DND-41 (cell line): Measurements from ENCODE around the gene MTO1.
"Not testable (repeated sequence)": the region's sequence is repeated elsewhere in the genome, so short reads cannot be mapped to it uniquely, and the experiment has no call there.

Experiments
- ATAC-seq: fragments of 200-7000 bp; cut with Tn5 transposase; 3 replicates; pipeline ENCODE4 v1.9.1; 2021; ENCODE audit warnings: low read depth; ENCODE audit not compliant: insufficient read depth
- DNase-seq: peaks from one replicate; pipeline ENCODE4 v3.0.0-alpha.2; 2020
- H2AFZ ChIP-seq: 2 replicates; pipeline ENCODE4 v1.6.0; 2012; ENCODE audit warnings: low read depth, low read length
- H3K27ac ChIP-seq: 2 replicates; pipeline ENCODE4 v1.5.1; 2012; ENCODE audit warnings: low read length, inconsistent platforms
- H3K27me3 ChIP-seq: fragments of 200-600 bp; sonication (generic); 2 replicates; pipeline ENCODE4 v1.6.0; 2012; ENCODE audit warnings: low read length, mild to moderate bottlenecking, inconsistent platforms; ENCODE audit not compliant: insufficient read depth, poor library complexity
- H3K36me3 ChIP-seq: 2 replicates; pipeline ENCODE4 v1.5.1; 2012; ENCODE audit warnings: low read length, inconsistent platforms; ENCODE audit not compliant: insufficient read depth
- H3K4me1 ChIP-seq: 2 replicates; pipeline ENCODE4 v1.5.1; 2012; ENCODE audit warnings: mild to moderate bottlenecking, low read length; ENCODE audit not compliant: insufficient read depth
- H3K4me2 ChIP-seq: 2 replicates; pipeline ENCODE4 v1.6.0; 2012; ENCODE audit warnings: mild to moderate bottlenecking, moderate library complexity, low read length, inconsistent platforms; ENCODE audit not compliant: insufficient read depth
- H3K4me3 ChIP-seq, 2 experiments: fragments of 200-600 bp in 1 of 2; shearing (Covaris generic) in 1 of 2; 2 replicates each; pipeline ENCODE4 v1.5.1; 2012 to 2016; ENCODE audit warnings: inconsistent platforms in 2 of 2, low read length in 2 of 2, mild to moderate bottlenecking in 2 of 2, low read depth in 1 of 2, moderate library complexity in 1 of 2
- H3K79me2 ChIP-seq: 2 replicates; pipeline ENCODE4 v1.6.0; 2012; ENCODE audit warnings: low read length, inconsistent platforms; ENCODE audit not compliant: insufficient read depth
- H3K9ac ChIP-seq: 2 replicates; pipeline ENCODE4 v1.6.0; 2012; ENCODE audit warnings: low read depth, mild to moderate bottlenecking, inconsistent platforms, low read length, moderate library complexity
- H3K9me3 ChIP-seq: 2 replicates; pipeline ENCODE4 v1.5.1; 2012; ENCODE audit warnings: low read length, moderate library complexity, mild to moderate bottlenecking, inconsistent platforms; ENCODE audit not compliant: insufficient read depth, severe bottlenecking
- H4K20me1 ChIP-seq: 2 replicates; pipeline ENCODE4 v1.6.0; 2012; ENCODE audit warnings: low read length; ENCODE audit not compliant: insufficient read depth
- EZH2 ChIP-seq: IDR thresholded peaks from 3 replicates; pipeline ENCODE4 v1.6.1; 2012; ENCODE audit warnings: borderline replicate concordance, low read depth, mild to moderate bottlenecking, moderate library complexity, low read length, inconsistent platforms; ENCODE audit not compliant: severe bottlenecking
- TF ChIP-seq, protein P1 (sequence below): IDR thresholded peaks from 2 replicates; pipeline ENCODE4 v1.5.1; 2012; ENCODE audit warnings: borderline replicate concordance, low read length, moderate library complexity, mild to moderate bottlenecking; ENCODE audit not compliant: poor library complexity, severe bottlenecking; ENCODE audit errors: extremely low read depth

The MTO1 gene

DNA sequence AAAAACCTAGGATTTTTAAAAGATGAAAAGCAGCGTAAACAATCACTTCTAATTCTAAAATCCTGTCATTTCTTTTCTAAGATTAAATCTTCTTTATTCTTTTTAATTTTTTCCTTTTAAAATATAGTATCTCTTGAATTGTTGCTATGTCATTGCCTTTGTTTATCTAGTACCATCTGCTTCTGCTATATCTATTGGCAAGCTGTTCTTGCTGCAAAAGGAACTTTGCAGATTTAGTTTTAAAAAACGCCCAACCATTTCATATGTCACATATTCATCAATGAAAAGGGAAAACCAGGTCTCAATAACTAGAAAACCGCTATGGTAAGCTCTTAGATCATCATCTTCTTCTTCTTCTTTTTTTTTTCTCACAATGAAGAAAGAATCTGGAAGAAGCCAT lies 70.8 kb downstream of the MTO1 start:
- Histone ChIP-seq H3K4me3 (no peak overlapping the region), H3K79me2 (no peaks in the 10 kb centered on the region), H3K9me3 (no peaks in the 10 kb centered on the region), H3K4me2 (no peak overlapping the region), H3K36me3 (no peaks in the 10 kb centered on the region), H3K27ac (no peak overlapping the region), H3K27me3 (no peaks in the 10 kb centered on the region), H3K4me1 (no peaks in the 10 kb centered on the region), H4K20me1 (no peaks in the 10 kb centered on the region), H2AFZ (no peak overlapping the region), H3K9ac (no peak overlapping the region)
- DNase-seq (no peak), ATAC-seq (no peak)
- no peak for TF ChIP-seq EZH2
- TF ChIP-seq, protein P1, sequence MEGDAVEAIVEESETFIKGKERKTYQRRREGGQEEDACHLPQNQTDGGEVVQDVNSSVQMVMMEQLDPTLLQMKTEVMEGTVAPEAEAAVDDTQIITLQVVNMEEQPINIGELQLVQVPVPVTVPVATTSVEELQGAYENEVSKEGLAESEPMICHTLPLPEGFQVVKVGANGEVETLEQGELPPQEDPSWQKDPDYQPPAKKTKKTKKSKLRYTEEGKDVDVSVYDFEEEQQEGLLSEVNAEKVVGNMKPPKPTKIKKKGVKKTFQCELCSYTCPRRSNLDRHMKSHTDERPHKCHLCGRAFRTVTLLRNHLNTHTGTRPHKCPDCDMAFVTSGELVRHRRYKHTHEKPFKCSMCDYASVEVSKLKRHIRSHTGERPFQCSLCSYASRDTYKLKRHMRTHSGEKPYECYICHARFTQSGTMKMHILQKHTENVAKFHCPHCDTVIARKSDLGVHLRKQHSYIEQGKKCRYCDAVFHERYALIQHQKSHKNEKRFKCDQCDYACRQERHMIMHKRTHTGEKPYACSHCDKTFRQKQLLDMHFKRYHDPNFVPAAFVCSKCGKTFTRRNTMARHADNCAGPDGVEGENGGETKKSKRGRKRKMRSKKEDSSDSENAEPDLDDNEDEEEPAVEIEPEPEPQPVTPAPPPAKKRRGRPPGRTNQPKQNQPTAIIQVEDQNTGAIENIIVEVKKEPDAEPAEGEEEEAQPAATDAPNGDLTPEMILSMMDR, result no peak

DNA sequence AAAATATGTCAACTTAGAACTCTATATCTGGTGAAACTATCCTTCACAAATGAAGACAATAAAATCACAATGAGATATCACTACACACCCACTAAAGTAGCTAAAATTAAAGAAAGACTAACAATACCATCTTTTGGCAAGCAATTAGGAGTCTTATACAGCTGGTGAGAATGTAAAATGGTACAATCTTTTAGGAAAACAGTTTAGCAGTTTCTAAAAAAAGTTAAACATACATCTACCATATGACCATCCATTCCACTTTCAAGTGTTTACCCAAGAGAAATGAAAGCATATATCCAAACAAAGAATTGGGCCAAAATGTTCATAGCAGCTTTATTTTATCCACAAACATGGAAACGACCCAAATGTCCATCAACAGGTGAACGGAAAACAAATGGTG lies 73.1 kb downstream of the MTO1 start:
- no peaks in the 10 kb centered on the region for H3K9me3 ChIP-seq
- no peaks in the 10 kb centered on the region for H3K4me1 ChIP-seq
- H3K4me3 ChIP-seq, result no peak overlapping the region
- TF ChIP-seq EZH2, result no peak
- TF ChIP-seq, protein P1, result no peak
- no peaks in the 10 kb centered on the region for H3K79me2 ChIP-seq
- no peaks in the 10 kb centered on the region for H3K27me3 ChIP-seq
- H4K20me1 ChIP-seq, result no peaks in the 10 kb centered on the region
- H2AFZ ChIP-seq, result no peak overlapping the region
- H3K4me2 ChIP-seq, result no peak overlapping the region
- no peaks in the 10 kb centered on the region for H3K36me3 ChIP-seq
- no peak overlapping the region for H3K9ac ChIP-seq
- H3K27ac ChIP-seq, result no peak overlapping the region
- no peak for ATAC-seq
- no peak for DNase-seq

DNA sequence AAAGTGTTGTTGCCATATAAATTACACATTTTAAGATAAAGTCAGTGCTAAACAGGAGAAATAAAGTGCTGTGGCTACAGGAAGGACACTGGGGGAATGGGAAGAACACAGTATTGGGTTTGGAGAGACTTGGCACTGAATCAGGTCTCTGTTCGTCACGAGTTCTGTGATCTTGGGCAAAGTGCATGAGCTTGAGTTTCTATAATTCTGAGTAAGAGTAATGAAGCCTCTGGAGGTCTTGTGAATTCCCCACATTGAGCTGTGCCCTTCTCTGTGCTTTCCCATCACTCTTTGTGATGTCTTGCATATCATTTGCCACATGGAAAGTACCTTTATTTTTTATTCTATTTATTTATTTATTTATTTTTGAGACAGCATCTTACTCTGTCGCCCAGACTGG lies 76.1 kb downstream of the MTO1 start:
- H3K4me2 ChIP-seq, result no peak overlapping the region
- H3K27ac ChIP-seq, result no peak overlapping the region
- DNase-seq, result no peak
- no peak for ATAC-seq
- no peak overlapping the region for H3K9ac ChIP-seq
- no peaks in the 10 kb centered on the region for H3K4me1 ChIP-seq
- TF ChIP-seq, protein P1, result no peak
- TF ChIP-seq EZH2, result no peak
- H4K20me1 ChIP-seq, result no peaks in the 10 kb centered on the region
- no peak overlapping the region for H2AFZ ChIP-seq
- H3K36me3 ChIP-seq, result no peaks in the 10 kb centered on the region
- H3K79me2 ChIP-seq, result no peaks in the 10 kb centered on the region
- H3K9me3 ChIP-seq, result no peaks in the 10 kb centered on the region
- H3K27me3 ChIP-seq, result no peaks in the 10 kb centered on the region
- H3K4me3 ChIP-seq, result no peak overlapping the region

DNA sequence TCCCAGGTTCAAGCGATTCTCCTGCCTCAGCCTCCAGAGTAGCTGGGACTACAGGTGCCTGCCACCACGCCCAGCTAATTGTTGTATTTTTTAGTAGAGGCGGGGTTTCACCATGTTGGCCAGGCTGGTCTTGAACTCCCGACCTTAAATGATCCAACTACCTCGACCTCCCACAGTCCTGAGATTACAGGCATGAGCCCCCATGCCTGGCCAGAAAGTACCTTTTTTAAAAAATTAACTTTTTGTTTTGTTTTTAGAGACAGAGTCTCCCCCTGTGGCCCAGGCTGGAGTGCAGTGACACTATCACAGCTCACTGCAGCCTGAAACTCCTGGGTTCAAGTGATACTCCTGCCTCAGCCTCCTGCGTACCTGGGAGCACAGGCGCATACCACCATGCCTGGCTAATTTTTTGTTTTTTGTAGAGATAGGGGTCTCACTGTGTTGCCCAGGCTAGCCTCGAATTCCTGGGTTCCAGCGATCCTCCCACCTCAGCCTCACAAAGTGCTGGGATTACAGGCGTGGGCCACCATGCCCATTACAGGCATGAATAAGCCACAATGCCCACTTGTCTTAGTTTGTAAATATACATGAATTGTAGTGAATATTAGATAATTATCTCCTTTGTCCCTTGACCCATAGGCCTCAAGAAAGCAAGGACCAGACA lies 76.7 kb downstream of the MTO1 start:
- TF ChIP-seq EZH2, result no peak
- TF ChIP-seq, protein P1, result no peak
- no peaks in the 10 kb centered on the region for H4K20me1 ChIP-seq
- no peaks in the 10 kb centered on the region for H3K36me3 ChIP-seq
- H3K9ac ChIP-seq, result no peak overlapping the region
- no peaks in the 10 kb centered on the region for H3K9me3 ChIP-seq
- no peaks in the 10 kb centered on the region for H3K4me1 ChIP-seq
- H3K4me3 ChIP-seq, result no peak overlapping the region
- no peaks in the 10 kb centered on the region for H3K27me3 ChIP-seq
- H3K4me2 ChIP-seq, result no peak overlapping the region
- no peak overlapping the region for H3K27ac ChIP-seq
- ATAC-seq (no peak), DNase-seq (no peak)
- no peaks in the 10 kb centered on the region for H3K79me2 ChIP-seq
- no peak overlapping the region for H2AFZ ChIP-seq

DNA sequence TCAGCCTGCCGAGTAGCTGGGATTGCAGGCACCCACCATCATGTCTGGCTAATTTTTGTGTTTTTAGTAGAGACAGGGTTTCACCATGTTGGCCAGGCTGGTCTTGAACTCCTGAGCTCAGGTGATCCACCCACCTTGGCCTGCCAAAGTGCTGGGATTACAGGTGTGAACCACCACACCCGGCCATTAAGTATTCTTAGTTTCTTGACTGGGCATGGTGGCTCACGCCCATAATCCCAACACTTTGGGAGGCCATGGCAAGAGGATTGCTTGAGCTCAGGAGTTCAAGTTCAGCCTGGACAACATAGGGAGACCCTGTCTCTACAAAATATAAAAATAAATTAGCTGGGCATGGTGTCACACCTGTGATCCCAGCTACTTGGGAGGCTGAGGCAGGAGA lies 80.9 kb downstream of the MTO1 start:
- ATAC-seq, H3K27ac ChIP-seq, H4K20me1 ChIP-seq, H2AFZ ChIP-seq, H3K79me2 ChIP-seq, H3K27me3 ChIP-seq, DNase-seq, H3K36me3 ChIP-seq, H3K4me1 ChIP-seq, H3K9ac ChIP-seq, H3K4me2 ChIP-seq, H3K4me3 ChIP-seq, H3K9me3 ChIP-seq: not testable (repeated sequence)
